Left ventricle myocardium inferior (tissue), 1 donor: Measurements from ENCODE around the gene WHAMM. TPM values are rescaled to one million over a fixed set of nuclear protein-coding genes. Genes with fewer than 3 reads are reported as not detected.
"Not testable (repeated sequence)": the region's sequence is repeated elsewhere in the genome, so short reads cannot be mapped to it uniquely, and the experiment has no call there.

Experiments used
- DNase-seq: peaks from one replicate; pipeline ENCODE4 v3.0.0-alpha.2; 2020
- H3K27ac ChIP-seq: fragments of 200-600 bp; replicated peaks from 2 replicates; pipeline ENCODE4 v1.8.0; 2021
- H3K27me3 ChIP-seq: fragments of 200-600 bp; 2 replicates; pipeline ENCODE4 v1.8.0; 2021; ENCODE audit warnings: low read depth
- H3K36me3 ChIP-seq: fragments of 200-600 bp; 2 replicates; pipeline ENCODE4 v1.8.0; 2021
- H3K4me1 ChIP-seq: fragments of 200-600 bp; 2 replicates; pipeline ENCODE4 v1.8.0; 2021
- H3K4me3 ChIP-seq: fragments of 200-600 bp; 2 replicates; pipeline ENCODE4 v1.8.0; 2021; ENCODE audit warnings: mild to moderate bottlenecking, moderate library complexity
- H3K9me3 ChIP-seq: fragments of 200-600 bp; replicated peaks from 2 replicates; pipeline ENCODE4 v1.8.0; 2021
- intact Hi-C: fragments of 100-400 bp; cut with micrococcal nuclease; formaldehyde crosslinking; loops from one replicate; pipeline ENCODE4 v1.11.0; 2022
- total RNA-seq: library from RNA; stranded (reverse); fragmentation: NEBNext Ultra II Directional; extraction: Animal tissue kit (Norgen Biotek cat#: 25700); gene quantifications from one replicate; pipeline ENCODE4 v1.2.1, GENCODE V29; 2021
- TF ChIP-seq, protein P1 (sequence below): fragments of 200-600 bp; IDR thresholded peaks from 2 replicates; pipeline ENCODE4 v1.8.0; 2021; ENCODE audit warnings: antibody characterized with exemption, mild to moderate bottlenecking, borderline replicate concordance
- donor health status: DM: no; HTN: yes; CAD: no; lungs with severe emphysema.

Gene WHAMM
- total RNA-seq, 1 donor from 2014 or later, result 5.4 TPM

DNA sequence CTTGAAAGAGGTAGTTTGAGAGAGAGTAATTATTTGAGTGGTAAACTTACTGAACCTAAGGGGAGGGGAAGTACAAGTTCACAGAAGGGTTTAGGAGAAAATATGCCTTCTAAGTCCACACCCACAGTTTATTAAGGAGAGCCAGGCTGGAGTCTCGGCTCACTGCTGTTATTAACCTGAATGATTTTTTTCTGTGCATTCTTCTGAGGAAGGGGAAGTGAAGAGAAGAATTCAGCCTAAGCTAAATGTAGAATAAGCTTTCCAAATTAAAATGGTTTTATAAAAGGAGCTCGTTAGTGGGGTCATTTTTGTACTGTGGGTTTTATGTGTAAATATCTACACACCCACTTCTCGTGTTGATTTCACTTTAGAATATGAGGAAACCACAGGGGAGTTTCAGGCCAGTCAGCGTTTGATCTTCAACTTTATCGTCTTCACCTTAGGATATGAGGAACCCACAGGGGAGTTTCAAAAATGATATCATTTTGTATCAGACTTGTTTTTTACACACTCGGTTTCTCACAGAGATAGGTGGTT lies 1.5 kb downstream of the WHAMM start:
- H3K36me3 ChIP-seq, result peaks cover 31% of the 10 kb centered on the region
- intact Hi-C loops, result no loop called here
- H3K27me3 ChIP-seq, result no peaks in the 10 kb centered on the region
- TF ChIP-seq, protein P1, sequence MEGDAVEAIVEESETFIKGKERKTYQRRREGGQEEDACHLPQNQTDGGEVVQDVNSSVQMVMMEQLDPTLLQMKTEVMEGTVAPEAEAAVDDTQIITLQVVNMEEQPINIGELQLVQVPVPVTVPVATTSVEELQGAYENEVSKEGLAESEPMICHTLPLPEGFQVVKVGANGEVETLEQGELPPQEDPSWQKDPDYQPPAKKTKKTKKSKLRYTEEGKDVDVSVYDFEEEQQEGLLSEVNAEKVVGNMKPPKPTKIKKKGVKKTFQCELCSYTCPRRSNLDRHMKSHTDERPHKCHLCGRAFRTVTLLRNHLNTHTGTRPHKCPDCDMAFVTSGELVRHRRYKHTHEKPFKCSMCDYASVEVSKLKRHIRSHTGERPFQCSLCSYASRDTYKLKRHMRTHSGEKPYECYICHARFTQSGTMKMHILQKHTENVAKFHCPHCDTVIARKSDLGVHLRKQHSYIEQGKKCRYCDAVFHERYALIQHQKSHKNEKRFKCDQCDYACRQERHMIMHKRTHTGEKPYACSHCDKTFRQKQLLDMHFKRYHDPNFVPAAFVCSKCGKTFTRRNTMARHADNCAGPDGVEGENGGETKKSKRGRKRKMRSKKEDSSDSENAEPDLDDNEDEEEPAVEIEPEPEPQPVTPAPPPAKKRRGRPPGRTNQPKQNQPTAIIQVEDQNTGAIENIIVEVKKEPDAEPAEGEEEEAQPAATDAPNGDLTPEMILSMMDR, result no peak
- H3K27ac ChIP-seq, result peak overlapping the region; percentile 99
- peaks cover 73% of the 10 kb centered on the region for H3K4me1 ChIP-seq
- peak overlapping the region; percentile 94 for H3K4me3 ChIP-seq
- no peak for DNase-seq
- H3K9me3 ChIP-seq, result no peaks in the 10 kb centered on the region

DNA sequence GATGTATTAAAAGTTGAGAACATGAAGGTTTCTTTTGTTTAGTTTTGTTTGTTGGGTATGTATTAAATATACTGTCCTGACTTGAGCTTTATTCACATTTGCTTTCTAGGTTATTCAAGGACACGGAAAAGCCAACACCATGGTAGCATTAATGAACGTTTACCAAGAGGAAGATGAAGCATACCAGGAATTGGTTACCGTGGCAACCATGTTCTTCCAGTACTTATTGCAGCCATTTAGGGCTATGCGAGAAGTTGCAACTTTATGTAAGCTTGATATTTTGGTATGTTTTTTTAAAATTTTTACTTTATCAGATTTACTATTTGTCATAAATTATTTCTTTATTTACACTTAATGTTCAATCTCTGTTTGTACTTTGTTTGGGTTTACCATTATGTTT lies 3.6 kb downstream of the WHAMM start:
- Histone ChIP-seq H3K27me3 (no peaks in the 10 kb centered on the region), H3K27ac (peak overlapping the region; percentile 99), H3K36me3 (peaks cover 52% of the 10 kb centered on the region), H3K9me3 (no peaks in the 10 kb centered on the region), H3K4me1 (peaks cover 66% of the 10 kb centered on the region), H3K4me3 (no peak overlapping the region)
- no peak for DNase-seq
- intact Hi-C loops, result no loop called here
- TF ChIP-seq, protein P1, result no peak

DNA sequence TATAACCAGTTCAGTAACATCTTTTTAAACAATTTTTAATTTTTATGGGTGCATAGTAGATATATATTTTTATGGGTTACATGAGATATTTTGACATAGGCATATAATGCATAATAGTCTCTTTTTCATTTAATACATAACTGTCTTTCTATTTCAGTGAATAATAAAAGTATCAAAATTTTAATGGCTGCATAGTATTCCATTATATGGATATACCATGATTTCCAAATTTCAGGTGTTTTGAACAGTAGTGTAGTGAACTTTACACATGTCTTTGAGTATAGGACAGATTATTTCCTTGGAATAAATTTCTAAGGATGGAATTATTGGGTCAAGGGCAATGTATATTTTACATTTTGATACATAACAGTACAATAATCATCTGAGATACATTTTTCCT lies 10.7 kb downstream of the WHAMM start:
- intact Hi-C loops, result no loop called here
- DNase-seq, result no peak
- Histone ChIP-seq H3K27ac (no peak overlapping the region), H3K4me1 (peaks cover 11% of the 10 kb centered on the region), H3K36me3 (peaks cover 96% of the 10 kb centered on the region), H3K27me3 (no peaks in the 10 kb centered on the region), H3K9me3 (no peaks in the 10 kb centered on the region), H3K4me3 (no peak overlapping the region)
- TF ChIP-seq, protein P1, result no peak

DNA sequence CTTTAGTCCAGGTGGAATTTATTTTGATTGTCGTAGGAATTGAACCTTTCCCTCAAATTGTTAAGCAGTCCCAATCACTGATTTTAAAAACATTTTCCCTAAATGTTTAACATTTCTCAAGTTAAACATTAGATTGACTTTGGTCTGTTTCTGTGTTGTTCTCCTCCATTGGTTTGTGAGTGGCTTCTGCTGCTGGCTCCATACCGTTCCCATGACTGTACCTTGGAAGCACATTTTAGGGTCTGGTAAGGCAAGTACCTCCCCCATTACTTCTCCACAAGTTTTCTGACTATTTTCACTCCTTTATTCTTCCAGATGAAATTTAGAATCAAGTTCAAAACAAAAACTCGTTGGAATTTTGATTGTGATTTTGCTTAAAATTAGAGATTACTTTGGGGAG lies 12.0 kb downstream of the WHAMM start:
- H3K4me3 ChIP-seq, result not testable (repeated sequence)

DNA sequence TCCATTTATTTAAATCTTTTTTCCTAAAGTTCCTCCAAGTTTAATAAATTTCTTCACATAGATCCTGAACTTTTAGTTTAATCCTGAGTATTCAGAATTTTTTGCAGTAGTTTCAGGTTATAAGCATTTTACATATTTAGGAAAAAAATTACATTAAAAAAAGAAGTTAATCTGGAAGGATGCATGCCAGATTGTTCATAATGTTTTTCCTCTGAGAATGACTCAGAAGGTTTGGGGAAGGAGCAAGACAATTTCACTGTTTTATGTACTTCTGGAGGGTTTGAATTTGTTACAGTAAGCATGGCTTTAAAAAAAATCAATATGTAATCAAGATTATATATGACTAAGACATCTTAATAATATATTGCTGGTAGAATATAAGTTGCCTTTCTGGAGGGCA lies 12.4 kb downstream of the WHAMM start:
- intact Hi-C loops, H3K9me3 ChIP-seq, H3K4me1 ChIP-seq, H3K27me3 ChIP-seq, H3K4me3 ChIP-seq, DNase-seq, H3K27ac ChIP-seq: not testable (repeated sequence)
- peaks cover 96% of the 10 kb centered on the region for H3K36me3 ChIP-seq

More for the DNA sequence above, 12.0 kb downstream of the WHAMM start:
- H3K4me1 ChIP-seq, H3K9me3 ChIP-seq, intact Hi-C loops, DNase-seq, H3K27me3 ChIP-seq, H3K27ac ChIP-seq: not testable (repeated sequence)
- H3K36me3 ChIP-seq, result peaks cover 96% of the 10 kb centered on the region

DNA sequence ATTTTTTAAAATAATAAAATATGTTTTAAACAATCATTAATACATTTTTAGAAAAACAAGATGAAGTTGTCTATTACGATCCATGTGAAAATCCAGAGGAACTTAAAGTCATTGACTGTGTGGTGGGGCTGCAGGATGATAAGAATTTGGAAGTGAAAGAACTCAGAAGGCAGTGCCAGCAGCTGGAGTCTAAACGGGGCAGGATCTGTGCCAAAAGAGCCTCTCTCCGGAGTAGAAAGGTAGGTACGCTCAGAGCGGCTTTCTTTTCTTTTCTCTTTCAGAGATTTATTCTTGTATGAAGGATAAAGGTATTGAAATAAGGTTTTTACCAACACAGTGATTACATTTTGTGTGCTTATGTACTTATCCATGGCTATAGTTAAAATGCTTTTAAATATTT lies 13.6 kb downstream of the WHAMM start:
- intact Hi-C loops, result no loop called here
- no peak for DNase-seq
- H3K4me1 ChIP-seq, result peaks cover 6% of the 10 kb centered on the region
- H3K9me3 ChIP-seq, result no peaks in the 10 kb centered on the region
- no peak overlapping the region for H3K27ac ChIP-seq
- no peaks in the 10 kb centered on the region for H3K27me3 ChIP-seq
- H3K36me3 ChIP-seq, result peaks cover 96% of the 10 kb centered on the region
- no peak overlapping the region for H3K4me3 ChIP-seq
- TF ChIP-seq, protein P1, result no peak

- intact Hi-C loops, result no loop called here
- no peaks in the 10 kb centered on the region for H3K27me3 ChIP-seq
- no peak overlapping the region for H3K27ac ChIP-seq
- H3K9me3 ChIP-seq, result no peaks in the 10 kb centered on the region
- H3K36me3 ChIP-seq, result peaks cover 99% of the 10 kb centered on the region
- TF ChIP-seq, protein P1, result no peak
- H3K4me3 ChIP-seq, result no peak overlapping the region
- no peak for DNase-seq
- H3K4me1 ChIP-seq, result peaks cover 14% of the 10 kb centered on the region
These were observed 18.6 kb downstream of the WHAMM start for GRCh38 chr15:82828075-82828474.
